ENCODE data around the gene SCAI.
"Not testable (repeated sequence)": the region's sequence is repeated elsewhere in the genome, so short reads cannot be mapped to it uniquely, and the experiment has no call there.

The SCAI gene

DNA sequence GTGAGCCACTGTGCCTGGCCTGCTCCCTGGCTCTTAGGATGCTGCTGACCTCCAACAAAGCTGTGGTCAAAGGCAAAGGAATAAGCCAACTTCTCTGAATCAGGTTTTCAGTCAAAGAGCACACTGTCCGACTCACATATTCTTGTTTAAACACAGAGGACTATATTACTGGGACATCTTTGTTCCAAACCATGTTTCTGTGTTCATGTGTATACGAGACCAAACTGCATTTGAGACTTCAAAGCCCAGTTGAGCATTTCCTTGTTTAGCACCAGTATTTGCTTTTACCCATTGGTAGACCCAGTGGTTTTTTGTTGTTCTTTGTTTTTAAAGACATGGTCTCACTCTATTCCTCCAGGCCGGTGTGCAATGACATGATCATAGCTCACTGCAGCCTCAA, 100.2 kb downstream of the SCAI start:
- in situ Hi-C loops (cut with MboI; ENCODE audit: low sequenced_read_pairs), result no loop called here

GRCh38 chr9:125038166-125038565, 105.2 kb downstream of the SCAI start:
- in situ Hi-C loops (cut with MboI; ENCODE audit: low sequenced_read_pairs), result no loop called here

- in situ Hi-C loops (cut with MboI; ENCODE audit: low sequenced_read_pairs), result no loop called here
Measured at GRCh38 chr9:125028041-125028440, 115.3 kb downstream of the SCAI start.

DNA sequence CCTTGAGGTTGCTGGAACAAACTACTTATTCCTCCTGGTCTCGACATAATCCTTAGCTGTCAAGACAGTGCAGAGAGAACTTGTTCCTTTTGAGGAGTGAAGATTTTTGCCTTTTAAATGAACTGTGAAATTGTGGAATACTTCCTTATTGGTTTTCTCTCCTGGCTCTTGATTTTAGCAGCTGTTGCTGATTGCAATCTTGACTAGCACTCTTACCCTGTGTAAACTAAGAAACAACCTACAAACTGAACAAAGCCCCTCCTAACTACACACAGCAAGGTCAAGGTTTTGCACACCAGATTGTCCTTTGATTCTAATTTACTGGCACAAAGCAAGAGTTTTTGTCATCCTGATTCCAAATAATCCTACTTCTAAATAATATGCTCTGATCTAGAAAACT, 118.4 kb downstream of the SCAI start:
- in situ Hi-C loops (cut with MboI; ENCODE audit: low sequenced_read_pairs), result no loop called here

DNA sequence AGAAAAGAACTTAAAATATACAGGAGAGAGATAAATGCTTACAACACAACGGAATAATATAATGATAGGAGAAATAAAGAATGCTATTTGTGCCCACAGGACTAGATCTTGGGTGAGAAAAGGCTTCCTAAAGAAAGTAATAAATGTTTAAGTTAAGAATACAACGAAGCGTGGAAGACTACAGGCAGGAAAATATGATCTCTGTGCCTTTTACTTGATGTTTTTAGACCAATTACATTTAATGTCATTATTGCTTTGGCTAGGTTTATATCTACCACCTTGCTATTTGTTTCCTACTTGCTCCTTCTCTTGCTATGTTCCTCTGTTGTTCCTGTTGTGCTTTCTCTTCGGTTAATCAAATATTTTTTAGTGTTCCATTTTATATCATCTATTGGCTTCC, 122.3 kb downstream of the SCAI start:
- in situ Hi-C loops (cut with MboI; ENCODE audit: low sequenced_read_pairs), result no loop called here

GRCh38 chr9:125015655-125016054, 127.7 kb downstream of the SCAI start:
- in situ Hi-C loops (cut with MboI; ENCODE audit: low sequenced_read_pairs), result not testable (repeated sequence)

DNA sequence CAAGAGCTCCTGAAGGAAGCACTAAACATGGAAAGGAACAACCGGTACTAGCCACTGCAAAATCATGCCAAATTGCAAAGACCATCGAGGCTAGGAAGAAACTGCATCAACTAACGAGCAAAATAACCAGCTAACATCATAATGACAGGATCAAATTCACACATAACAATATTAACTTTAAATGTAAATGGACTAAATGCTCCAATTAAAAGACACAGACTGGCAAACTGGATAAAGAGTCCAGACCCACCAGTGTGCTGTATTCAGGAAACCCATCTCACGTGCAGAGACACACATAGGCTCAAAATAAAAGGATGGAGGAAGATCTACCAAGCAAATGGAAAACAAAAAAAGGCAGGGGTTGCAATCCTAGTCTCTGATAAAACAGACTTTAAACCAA, 131.3 kb downstream of the SCAI start:
- in situ Hi-C loops (cut with MboI; ENCODE audit: low sequenced_read_pairs), result not testable (repeated sequence)

- in situ Hi-C loops (cut with MboI; ENCODE audit: low sequenced_read_pairs), result no loop called here
Measured at GRCh38 chr9:125008599-125008998, 134.7 kb downstream of the SCAI start.

- in situ Hi-C loops (cut with MboI; ENCODE audit: low sequenced_read_pairs), result no loop called here
Measured at GRCh38 chr9:125003332-125003731, 140.0 kb downstream of the SCAI start.

GRCh38 chr9:124983698-124984097, 159.6 kb downstream of the SCAI start:
- in situ Hi-C loops (cut with MboI; ENCODE audit: low sequenced_read_pairs), result no loop called here

GRCh38 chr9:124980431-124980830, 162.9 kb downstream of the SCAI start:
- in situ Hi-C loops (cut with MboI; ENCODE audit: low sequenced_read_pairs), result no loop called here

DNA sequence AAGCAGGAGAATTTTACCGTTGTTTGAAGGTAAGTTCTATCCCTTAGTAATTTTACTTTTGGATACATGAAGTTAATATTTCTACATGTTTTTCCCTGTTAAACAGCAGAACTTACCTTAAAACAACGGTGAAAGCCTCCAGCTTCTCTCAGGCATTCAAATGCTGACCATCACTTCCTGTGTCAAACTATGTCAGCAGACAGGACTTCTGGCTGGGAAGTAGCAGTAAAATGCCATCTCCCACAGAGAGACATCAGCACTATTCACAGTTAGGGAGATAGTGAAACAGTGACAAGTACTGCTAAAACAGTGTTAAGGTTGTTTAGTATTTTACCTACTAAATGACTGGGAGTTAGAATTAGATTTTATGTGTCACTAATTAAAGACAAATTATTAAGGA, 168.2 kb downstream of the SCAI start:
- in situ Hi-C loops (cut with MboI; ENCODE audit: low sequenced_read_pairs), result no loop called here

- in situ Hi-C loops (cut with MboI; ENCODE audit: low sequenced_read_pairs), result no loop called here
Measured at GRCh38 chr9:124973807-124974206, 169.5 kb downstream of the SCAI start.

DNA sequence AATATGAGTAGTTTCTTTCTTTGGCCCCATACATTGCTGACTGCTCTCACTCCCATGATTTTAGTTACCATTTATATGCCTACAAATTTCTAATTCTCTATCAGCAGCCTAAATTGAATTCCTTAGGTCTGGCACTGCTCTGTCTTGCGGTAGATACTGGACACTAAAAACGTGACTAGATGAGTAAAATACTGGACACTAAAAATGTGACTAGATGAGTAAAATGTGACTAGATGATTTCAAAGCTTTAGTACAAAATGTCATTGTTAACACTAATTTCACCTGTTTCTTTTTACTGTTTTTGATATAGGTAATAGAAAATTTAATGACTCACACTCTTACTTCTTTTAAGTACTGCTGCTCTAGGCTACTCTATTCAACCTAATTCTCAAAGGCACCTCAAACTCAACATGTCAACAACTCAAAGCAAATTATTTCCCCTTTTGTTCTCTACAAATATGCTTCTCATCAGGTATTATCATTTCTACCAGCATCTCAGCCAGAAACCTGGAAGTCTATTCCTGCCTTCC, 171.0 kb downstream of the SCAI start:
- in situ Hi-C loops (cut with MboI; ENCODE audit: low sequenced_read_pairs), result no loop called here

GRCh38 chr9:124969401-124969800, 173.9 kb downstream of the SCAI start:
- in situ Hi-C loops (cut with MboI; ENCODE audit: low sequenced_read_pairs), result no loop called here

DNA sequence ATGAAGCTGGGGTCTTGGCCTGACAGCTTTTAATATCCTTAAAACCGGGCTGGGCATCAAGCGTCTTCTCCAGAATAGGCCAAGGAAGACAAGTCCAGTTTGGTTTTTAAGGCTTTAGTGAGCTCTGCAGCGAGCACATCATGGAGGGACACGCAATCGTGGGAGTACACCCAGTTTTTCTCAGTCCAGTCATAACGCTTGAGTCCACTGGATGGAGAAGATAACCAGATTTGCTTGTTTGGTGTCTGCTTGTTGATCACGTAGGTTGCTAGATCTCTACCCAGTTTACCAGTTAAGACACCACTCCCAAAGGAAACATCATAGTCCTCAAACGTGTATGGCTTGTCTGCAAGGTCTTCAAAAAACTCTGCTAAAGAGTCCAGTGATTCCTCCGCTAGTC, 175.1 kb downstream of the SCAI start:
- in situ Hi-C loops (cut with MboI; ENCODE audit: low sequenced_read_pairs), result no loop called here

DNA sequence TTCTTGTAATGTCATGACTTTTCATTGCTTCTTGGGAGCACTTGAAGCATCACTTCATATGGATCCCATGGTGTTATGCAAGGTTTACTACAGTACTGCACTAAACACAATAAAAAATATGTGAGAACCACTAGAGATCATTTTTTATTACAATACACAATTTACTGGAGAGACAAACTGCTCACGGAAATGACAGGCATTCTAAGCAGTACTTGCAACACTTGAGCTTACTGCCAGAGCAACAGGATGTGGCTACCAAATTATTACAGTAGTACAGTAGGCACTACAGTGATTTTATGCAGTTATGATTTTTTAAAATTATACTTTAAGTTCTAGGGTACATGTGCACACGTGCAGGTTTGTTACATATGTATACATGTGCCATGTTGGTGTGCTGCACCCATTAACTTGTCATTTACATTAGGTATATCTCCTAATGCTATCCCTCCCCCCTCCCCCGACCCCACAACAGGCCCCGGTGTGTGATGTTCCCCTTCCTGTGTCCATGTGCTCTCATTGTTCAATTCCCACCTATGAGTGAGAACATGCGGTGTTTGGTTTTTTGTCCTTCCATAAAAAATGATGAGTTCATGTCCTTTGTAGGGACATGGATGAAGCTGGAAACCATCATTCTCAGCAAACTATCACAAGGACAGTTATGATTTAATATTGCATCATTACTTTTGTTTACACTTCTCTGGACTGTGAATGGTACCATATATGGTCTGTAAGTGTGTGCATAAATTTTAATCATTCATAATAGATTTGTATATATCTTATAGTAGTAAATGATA, 177.4 kb downstream of the SCAI start:
- in situ Hi-C loops (cut with MboI; ENCODE audit: low sequenced_read_pairs), result not testable (repeated sequence)

DNA sequence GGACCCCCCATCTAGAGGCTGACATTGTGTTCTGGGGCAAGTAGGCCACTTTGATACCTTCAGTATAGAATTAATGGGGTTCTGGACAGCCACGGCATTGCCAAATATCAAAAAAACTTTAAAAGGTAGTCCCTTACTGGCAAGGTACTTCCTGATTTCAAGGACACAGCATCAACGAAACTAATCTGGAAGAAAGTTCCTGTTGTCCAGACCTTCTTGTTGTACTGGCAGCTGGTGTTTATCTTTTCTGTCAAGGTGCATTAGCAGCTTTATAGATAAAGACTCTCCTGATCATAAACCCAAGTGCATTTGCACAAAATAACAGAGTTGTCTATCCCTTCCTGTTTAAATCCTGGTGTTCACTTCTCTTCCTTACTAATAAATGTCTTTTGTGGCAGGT, 178.7 kb downstream of the SCAI start:
- in situ Hi-C loops (cut with MboI; ENCODE audit: low sequenced_read_pairs), result no loop called here

- in situ Hi-C loops (cut with MboI; ENCODE audit: low sequenced_read_pairs), result no loop called here
Measured at GRCh38 chr9:124964056-124964455, 179.3 kb downstream of the SCAI start.

DNA sequence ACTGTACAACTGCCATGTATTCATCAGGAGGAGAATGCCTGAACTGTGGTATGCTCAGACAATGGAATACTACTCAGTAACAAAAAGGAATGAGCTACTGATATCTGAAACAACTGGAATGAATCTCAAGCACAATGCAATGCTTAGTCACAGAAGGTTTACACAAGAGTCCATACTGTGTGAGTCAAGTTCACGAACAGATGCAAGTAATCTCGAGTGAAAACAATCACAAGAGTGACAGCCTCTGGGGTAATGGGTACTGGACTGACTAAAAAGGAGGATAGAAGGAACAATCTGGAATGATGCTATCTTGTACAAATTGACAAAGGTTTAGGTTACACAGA, 182.9 kb downstream of the SCAI start:
- in situ Hi-C loops (cut with MboI; ENCODE audit: low sequenced_read_pairs), result no loop called here

- in situ Hi-C loops (cut with MboI; ENCODE audit: low sequenced_read_pairs), result not testable (repeated sequence)
Measured at GRCh38 chr9:124959671-124960408, 183.5 kb downstream of the SCAI start.

- in situ Hi-C loops (cut with MboI; ENCODE audit: low sequenced_read_pairs), result no loop called here
Measured at GRCh38 chr9:124954255-124954654, 189.1 kb downstream of the SCAI start.
